Measurements from ENCODE around the gene MTCL3.
A peak's percentile ranks its signal among the peaks of the same experiment; 100 is the strongest.

MTCL3 gene

DNA sequence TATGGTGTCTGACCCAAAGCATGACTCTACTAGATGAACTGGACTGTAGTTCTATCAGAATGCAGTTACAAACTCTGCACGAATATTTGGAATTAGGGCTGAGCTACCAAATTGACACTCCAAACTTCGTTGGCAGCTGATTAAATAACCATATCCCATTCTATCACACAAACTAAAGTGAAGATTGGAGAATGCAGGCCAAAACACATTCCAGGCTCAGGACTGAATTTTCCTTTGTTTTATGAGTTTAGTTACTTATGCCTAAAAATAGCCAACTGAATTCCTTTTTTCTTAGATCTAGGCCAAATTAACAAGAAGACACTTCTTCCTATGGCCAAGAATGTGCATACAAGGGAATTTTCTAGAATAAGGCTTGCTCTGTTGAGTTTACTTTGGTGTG, 50.2 kb downstream of the MTCL3 start:
- Mint-ChIP-seq H3K4me3 (no peak overlapping the region), H3K36me3 (no peaks in the 10 kb centered on the region), H3K27me3 (ENCODE audit: low read depth) (no peaks in the 10 kb centered on the region), H3K27ac (no peak overlapping the region), H3K9me3 (no peaks in the 10 kb centered on the region), H3K4me1 (peaks cover 4% of the 10 kb centered on the region)
- TF ChIP-seq, protein P1, sequence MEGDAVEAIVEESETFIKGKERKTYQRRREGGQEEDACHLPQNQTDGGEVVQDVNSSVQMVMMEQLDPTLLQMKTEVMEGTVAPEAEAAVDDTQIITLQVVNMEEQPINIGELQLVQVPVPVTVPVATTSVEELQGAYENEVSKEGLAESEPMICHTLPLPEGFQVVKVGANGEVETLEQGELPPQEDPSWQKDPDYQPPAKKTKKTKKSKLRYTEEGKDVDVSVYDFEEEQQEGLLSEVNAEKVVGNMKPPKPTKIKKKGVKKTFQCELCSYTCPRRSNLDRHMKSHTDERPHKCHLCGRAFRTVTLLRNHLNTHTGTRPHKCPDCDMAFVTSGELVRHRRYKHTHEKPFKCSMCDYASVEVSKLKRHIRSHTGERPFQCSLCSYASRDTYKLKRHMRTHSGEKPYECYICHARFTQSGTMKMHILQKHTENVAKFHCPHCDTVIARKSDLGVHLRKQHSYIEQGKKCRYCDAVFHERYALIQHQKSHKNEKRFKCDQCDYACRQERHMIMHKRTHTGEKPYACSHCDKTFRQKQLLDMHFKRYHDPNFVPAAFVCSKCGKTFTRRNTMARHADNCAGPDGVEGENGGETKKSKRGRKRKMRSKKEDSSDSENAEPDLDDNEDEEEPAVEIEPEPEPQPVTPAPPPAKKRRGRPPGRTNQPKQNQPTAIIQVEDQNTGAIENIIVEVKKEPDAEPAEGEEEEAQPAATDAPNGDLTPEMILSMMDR (IDR thresholded peaks at IDR 0.05; ENCODE audit: unreplicated experiment), result no peak
- DNase-seq (ENCODE audit: low spot score in 2 of 2, unreplicated experiment in 2 of 2), result no peak

DNA sequence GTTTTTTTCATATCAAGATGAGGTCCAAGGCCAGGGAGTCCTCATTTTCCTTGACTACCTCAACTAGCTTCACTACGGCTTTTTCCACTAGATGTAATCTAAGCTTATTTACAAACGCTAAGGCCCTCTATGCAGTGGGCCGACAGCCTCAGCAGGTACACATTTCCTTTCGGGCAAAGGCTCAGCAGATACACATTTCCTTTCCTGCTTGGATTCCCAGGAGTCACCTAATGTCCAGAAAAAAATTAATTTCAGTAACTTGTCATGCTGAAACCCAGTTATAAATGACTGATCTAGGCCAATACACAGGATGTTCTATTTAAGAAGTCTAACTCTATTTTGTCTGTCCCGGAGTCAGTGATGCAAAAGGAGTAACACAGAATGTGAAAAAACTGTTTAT, 52.7 kb downstream of the MTCL3 start:
- no peak for DNase-seq (ENCODE audit: low spot score in 2 of 2, unreplicated experiment in 2 of 2)
- Mint-ChIP-seq H3K27ac (no peak overlapping the region), H3K36me3 (no peaks in the 10 kb centered on the region), H3K27me3 (ENCODE audit: low read depth) (no peaks in the 10 kb centered on the region), H3K9me3 (no peaks in the 10 kb centered on the region), H3K4me3 (no peak overlapping the region), H3K4me1 (peaks cover under 1% of the 10 kb centered on the region)
- TF ChIP-seq, protein P1 (IDR thresholded peaks at IDR 0.05; ENCODE audit: unreplicated experiment), result no peak

DNA sequence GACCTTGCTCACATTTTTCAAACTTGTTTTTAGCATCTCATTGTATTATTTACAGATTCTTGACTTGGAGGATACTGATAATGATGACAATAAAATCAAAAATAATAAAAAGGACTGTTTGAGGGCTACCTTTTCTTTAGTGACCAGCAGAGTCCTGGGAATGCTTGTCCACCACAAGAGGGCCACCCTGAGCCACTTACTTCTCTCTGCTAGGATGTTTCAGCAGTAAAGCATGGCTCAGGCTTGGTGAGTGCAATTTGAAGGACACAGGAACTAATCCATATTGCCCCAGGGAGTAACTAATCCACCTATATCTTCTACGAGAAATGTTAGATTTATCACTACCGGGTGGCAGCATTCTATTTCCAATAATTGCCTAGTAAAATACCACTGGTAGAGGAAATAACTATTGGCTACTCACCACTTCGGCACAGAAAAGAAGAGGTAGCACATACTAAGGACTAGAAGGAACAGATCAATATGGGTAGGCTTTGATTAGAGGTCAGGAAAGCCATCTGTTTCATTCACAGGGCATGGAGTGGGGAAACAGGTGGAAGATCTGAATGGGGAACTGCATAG, 54.2 kb downstream of the MTCL3 start:
- Mint-ChIP-seq H3K36me3 (no peaks in the 10 kb centered on the region), H3K27me3 (ENCODE audit: low read depth) (no peaks in the 10 kb centered on the region), H3K4me3 (no peak overlapping the region), H3K4me1 (peaks cover 3% of the 10 kb centered on the region), H3K9me3 (no peaks in the 10 kb centered on the region), H3K27ac (no peak overlapping the region)
- TF ChIP-seq, protein P1 (IDR thresholded peaks at IDR 0.05; ENCODE audit: unreplicated experiment), result peak; percentile 66
- peak; percentile 22 to 64 for DNase-seq (ENCODE audit: low spot score in 2 of 2, unreplicated experiment in 2 of 2)

DNA sequence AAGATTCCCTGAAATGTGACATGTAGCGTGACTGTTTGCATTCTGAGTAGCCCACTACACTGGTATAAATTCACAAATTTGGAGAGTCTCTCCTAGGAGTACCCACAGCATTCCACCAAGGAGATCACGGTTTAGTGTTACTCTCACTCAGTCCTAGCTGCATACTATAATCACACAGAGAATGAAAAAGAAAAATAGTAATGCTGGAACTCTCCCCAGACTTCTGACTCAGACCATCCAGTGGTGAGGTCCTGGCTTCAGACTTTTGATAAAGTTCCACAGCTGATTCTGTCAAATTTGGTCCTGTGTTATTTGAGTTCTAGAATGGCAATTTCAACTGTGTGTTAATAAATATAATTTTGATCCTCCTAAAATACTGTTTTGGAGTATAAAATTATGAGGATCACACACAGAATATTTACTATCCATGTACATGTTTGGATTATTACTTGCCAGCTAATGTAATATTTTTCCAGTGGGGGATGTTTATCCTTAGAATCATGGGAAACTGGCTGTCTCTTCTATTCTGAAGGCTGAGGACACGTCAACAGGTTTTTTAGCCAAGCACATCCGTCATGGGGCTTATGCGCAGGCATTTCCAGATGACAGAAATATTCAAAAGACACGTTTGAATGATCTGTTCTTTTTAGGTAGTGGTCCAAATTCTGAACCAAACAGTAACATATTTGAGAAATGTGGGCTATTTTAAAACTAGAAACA, 54.8 kb downstream of the MTCL3 start:
- H3K9me3 Mint-ChIP-seq, result no peaks in the 10 kb centered on the region
- no peak overlapping the region for H3K27ac Mint-ChIP-seq
- TF ChIP-seq, protein P1 (IDR thresholded peaks at IDR 0.05; ENCODE audit: unreplicated experiment), result no peak
- no peaks in the 10 kb centered on the region for H3K36me3 Mint-ChIP-seq
- no peak for DNase-seq (ENCODE audit: low spot score in 2 of 2, unreplicated experiment in 2 of 2)
- H3K4me1 Mint-ChIP-seq, result peaks cover 9% of the 10 kb centered on the region
- no peak overlapping the region for H3K4me3 Mint-ChIP-seq
- H3K27me3 Mint-ChIP-seq (ENCODE audit: low read depth), result no peaks in the 10 kb centered on the region

DNA sequence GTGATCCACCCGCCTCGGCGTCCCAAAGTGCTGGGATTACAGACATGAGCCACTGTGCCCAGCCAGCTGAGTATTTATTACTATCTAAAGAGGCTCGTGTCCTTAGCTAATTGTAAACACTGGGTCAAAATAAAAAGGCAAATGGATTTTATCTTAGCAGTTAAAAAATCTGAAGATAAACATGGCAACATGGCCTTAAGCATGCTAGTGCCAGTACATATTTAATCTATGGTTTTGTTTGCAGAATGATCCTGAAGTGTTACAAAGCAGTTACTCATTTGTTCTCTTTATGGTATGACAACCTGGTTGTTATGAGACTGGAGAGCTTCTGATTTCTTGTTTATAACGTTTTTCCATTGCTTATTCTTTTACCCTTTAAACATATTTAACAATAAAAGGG, 56.1 kb downstream of the MTCL3 start:
- Mint-ChIP-seq H3K9me3 (no peaks in the 10 kb centered on the region), H3K4me1 (peaks cover 19% of the 10 kb centered on the region), H3K27ac (no peak overlapping the region), H3K27me3 (ENCODE audit: low read depth) (no peaks in the 10 kb centered on the region), H3K36me3 (no peaks in the 10 kb centered on the region), H3K4me3 (no peak overlapping the region)
- no peak for DNase-seq (ENCODE audit: low spot score in 2 of 2, unreplicated experiment in 2 of 2)
- TF ChIP-seq, protein P1 (IDR thresholded peaks at IDR 0.05; ENCODE audit: unreplicated experiment), result no peak

Data from mesothelial cell of epicardium (in vitro differentiated cells).